Activated T-cell treated with anti-CD3 and anti-CD28 coated beads for 48 hours (primary cell): ENCODE results near the gene PAQR6.

ENCODE experiments used
- DNase-seq: peaks from one replicate; pipeline ENCODE4 v3.0.0-alpha.2; 2020; ENCODE audit warnings: low read depth

The PAQR6 gene, protein sequence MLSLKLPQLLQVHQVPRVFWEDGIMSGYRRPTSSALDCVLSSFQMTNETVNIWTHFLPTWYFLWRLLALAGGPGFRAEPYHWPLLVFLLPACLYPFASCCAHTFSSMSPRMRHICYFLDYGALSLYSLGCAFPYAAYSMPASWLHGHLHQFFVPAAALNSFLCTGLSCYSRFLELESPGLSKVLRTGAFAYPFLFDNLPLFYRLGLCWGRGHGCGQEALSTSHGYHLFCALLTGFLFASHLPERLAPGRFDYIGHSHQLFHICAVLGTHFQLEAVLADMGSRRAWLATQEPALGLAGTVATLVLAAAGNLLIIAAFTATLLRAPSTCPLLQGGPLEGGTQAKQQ

DNA sequence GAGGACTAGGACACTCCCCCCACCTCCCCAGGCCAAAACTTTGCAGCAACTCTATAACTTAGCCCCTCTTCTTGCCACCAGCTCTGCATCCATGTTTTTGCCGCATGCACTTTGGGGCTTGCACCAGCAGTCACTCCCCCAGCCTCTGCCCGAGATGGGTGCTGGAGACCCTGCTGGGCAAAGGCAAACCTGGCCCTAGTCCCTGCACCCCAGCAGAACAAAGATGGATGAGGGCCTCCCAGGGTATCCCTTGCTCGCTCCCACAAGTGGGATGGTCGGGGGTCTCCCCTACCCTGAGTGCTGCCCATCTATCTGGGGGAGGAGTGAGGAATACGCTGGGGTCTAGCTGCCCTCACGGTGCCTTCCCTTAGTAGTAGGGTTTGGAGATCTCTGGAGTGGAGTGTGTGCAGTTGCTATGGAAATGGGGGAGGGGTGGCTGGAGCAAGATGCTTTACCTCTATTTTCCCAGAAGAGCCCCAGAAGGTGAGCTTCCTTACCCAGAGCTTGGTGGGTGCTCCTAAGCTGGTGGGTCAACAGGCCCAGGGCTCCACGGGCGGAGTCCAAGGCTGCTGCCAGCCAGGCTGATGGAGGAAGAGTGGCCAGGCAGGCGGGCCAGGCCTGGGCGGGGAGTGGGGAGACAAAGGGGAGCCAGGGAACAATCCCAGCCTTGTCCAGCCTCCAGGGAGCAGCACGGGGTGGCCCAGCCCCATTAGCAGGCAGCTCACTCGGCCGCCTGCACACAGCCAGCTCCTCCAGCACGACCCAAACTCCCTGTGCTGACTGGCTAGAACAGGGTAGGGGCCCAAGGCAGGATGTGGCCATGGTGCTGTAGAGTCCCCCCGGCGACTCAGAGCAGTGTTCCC lies at the start of gene PAQR6:
Gene PAQR6, minus strand, starts transcription at position 597 of the 863 bp plus-strand sequence. CDS start 1,325 bp downstream, outside the sequence.
- DNase-seq = no peak

DNA sequence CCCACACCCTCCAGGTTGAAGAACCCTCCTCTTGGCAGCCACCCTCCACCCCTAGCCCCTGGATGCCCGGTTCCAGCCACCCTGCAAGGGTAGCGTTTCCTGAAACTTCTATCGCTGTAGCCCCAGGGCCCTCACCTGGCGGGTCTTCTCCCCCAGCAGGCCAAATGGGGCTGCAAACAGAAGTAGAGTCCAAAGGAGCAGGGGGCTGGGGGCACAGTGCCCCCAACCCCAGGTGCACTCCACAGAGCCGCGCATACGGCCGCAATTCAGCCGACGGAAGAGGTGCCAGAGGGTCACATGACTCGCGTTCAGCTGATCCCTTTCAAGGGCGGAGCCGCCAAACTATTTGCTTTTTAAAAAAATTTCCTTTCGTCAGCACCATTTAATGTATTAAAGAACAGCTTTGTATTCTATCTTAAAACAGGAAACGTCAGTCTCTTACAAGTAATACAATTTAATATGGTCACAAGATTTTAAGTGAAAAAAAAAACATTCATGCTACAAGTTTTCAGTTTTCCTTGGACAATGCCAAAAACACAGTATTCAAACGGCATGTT lies 47.6 kb upstream of the PAQR6 start, which contains the start of gene GLMP:
Gene GLMP, minus strand, starts transcription at position 289 of the 557 bp plus-strand sequence. Its CDS starts 34 bp downstream, at position 255.
- DNase-seq = peak; percentile 30

DNA sequence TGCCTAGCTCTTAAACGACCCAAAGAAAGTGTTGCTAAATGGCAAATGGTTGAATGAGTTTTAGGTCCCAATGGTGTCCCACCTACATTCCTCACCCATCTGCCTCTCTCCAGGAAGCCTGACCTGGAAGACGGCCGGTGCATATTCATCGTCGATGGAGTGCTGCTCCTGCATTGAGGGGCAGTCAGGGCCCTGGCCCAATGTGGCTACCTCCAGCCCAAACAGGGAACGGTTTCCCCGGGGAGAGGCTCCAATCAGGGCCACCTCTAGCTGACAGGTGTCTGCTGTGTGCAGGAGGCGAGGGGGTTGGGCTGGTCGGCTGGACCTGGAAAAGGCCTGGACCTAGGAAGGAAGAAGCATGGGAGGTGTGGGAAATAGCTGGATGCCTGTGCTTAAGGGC lies 46.0 kb upstream of the PAQR6 start:
- DNase-seq = no peak

DNA sequence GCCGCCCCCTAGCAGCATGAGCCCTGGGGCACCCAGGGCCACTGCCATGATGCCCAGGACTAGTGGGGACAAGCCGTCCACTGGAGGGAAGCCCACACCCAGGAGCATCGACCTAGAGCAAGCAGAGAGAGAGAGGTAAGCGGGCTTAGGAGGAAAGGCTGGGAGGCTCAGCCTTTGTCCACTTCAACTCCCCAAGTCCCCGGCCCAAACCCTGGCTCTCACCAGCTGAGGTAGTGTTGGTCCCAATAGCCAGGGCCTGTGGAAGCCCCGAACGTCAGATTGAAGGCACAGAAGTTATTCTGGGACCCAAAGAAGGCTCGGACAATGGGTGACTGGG lies 45.2 kb upstream of the PAQR6 start:
- DNase-seq = no peak

DNA sequence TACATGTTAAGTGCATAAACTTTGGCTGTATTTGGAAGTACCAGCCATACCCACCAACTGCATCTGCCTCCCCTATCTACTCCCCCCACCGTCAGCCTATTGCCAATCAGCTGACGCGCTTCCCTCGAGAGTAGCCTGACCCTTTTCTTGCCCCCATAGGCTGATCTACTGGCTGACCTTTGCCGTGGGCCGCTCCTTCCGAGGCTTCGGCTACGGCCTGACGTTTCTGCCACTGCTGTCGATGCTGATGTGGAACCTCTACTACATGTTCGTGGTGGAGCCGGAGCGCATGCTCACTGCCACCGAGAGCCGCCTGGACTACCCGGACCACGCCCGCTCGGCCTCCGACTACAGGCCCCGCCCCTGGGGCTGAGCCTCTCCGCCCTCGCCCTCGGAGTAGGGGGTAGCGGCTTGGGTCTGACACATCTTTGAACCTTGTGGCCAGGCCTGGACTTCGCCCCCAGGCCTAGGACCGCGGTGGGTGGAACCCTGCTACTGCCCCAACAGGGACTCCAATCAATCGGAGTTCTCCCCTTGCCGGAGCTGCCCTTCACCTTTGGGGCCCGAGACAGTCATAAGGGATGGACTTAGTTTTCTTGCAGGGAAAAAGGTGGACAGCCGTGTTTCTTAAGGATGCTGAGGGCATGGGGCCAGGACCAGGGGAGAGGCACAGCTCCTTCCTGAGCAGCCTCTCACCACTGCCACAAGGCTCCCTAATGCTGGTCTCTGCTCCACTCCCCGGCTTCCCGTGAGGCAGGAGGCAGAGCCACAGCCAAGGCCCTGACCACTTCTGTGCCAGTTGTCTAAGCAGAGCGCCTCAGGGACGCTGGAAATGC lies 43.6 kb upstream of the PAQR6 start:
- DNase-seq = no peak

DNA sequence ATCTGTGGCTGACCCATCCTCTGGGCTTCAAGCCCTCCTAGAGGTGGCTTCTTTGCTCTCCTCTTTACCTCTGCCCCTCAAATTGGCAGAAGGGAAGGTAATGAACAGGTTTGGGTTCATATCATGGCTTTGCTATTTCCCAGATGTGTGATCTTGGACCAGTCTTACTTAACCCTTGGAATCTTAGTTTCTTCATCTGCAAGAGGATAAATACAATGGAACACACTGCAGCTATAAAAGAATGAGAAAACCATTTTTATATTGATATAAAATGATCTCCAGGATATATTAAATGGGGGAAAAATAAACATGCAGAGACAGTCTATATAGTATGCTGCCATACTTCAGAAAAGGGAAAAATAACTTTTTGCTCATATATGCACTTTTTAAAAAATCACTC lies 42.0 kb upstream of the PAQR6 start:
- no peak for DNase-seq

DNA sequence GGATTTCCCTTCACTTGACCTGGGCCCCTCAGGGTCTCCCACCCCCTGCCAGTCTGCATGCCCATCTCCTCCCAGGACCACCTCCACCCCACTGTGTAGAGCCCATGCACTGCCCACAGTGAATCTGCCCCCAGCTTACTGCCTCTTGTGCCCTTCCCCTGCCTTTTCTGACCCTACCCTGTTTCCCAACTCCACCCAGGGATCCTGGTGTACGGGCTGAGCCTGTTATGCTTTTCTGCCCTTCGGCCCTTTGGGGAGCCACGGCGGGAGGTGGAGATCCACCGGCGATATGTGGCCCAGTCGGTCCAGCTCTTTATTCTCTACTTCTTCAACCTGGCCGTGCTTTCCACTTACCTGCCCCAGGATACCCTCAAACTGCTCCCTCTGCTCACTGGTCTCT lies 38.2 kb upstream of the PAQR6 start:
- no peak for DNase-seq

DNA sequence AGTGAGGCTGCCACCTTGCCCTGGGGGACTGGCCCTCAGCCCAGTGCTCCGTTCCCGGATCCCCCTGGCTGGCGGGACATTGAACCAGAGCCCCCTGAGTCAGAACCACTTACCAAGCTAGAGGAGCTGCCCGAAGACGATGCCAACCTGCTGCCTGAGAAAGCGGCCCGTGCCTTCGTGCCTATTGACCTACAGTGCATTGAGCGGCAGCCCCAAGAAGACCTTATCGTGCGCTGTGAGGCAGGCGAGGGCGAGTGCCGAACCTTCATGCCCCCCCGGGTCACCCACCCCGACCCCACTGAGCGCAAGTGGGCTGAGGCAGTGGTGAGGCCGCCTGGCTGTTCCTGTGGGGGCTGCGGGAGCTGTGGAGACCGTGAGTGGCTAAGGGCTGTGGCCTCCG lies 37.6 kb upstream of the PAQR6 start:
- DNase-seq = no peak

DNA sequence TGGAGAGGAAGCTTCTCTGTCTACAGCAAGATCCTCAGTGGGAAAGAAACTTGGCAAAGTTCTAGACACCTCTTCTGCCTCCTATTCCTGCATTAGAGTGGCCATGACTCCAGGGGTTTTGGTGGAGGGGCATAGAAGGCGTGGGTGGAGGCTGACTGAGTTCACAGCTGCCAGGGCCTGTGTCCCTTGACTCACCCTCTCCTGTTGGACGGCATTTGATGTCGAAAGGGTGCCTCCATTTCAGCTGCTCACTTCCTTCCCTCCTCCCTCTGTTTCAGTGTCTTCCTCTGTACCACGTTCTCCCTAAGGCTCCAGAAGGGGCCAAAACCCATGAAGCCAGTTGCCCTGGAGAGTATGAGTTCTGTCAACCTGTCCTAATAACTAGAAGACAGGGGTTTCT lies 36.9 kb upstream of the PAQR6 start:
- DNase-seq = no peak

DNA sequence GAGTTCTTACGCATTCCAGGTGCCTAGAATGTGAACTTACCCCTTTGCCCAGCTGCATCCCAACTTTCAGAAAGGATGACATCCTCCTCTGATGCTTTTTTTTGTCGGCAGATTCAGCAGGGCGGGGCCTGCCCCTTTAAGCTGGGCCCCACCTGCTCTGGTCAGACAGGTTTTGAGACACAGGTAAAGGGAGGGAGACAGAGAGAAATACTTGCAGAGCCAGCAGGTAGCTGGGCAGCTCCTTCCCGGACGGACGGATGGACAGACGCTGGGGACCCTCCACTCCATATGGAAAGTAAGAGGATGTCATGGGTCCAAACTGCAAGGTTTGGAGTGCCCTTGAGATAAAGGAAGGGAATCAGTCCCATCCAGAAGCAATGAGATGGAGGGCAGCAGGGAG lies 36.3 kb upstream of the PAQR6 start, which contains the start of gene TMEM79:
Gene TMEM79, plus strand, starts transcription at position 214 of the 400 bp plus-strand sequence. CDS start 902 bp downstream, outside the sequence.
- no peak for DNase-seq

DNA sequence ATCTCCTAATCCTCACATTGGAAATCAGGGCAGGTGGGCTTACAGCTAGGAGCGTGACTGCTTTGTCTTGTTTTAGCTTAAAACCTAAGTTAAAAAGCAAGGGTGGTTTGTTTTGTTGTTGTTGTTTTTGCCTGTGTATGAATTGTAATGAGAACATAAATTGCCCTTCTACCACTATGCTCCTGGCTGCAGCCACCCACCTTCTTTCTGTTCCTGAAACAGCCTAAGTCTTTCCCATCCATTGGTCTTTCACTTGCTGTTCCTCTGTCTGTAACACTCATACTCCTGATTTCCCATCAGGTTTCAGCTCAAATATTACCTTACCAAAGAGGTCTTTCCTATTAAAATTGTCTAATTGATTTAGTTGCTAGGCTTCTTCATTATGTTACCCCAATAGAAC lies 35.7 kb upstream of the PAQR6 start:
- no peak for DNase-seq

DNA sequence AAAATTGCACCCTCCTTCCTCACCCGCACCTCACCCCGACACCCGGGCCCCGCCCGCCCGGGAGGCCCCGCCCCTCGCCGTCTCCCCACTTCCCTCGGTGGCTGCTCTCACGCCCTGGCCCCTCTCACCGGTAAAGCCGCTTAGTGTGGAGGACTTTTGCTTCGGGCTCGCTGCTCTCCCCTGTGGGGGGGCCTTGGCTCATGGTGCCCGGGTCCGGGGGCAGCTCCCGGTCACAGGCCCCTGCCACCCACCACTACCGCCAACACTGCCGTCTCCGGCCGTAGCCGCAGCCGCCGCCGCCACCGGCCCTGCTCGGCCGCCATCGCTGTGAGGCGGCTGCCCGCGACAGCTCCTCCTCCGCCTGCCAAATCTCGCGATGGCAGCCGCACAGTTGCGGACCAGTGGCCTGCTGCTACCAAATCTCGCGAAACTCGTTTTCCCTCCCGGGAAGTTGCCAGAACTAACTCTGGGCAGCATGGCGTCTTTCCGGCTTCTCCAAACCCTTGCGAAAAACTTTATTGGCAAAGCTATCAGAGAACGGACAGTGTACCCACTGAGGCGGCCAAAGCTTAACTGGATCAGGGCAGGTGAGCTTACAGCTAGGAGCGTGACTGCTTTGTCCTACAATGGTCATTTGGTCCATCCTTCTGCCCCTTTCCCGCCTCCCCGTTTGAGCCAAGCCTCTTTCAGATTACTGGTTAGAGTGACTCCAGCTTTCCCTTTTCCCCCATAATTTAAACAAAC lies 34.8 kb upstream of the PAQR6 start, which contains the start of gene SMG5:
Gene SMG5, minus strand, starts transcription at position 347 of the 744 bp plus-strand sequence. Its CDS starts 145 bp downstream, at position 202.
- peak; percentile 92 for DNase-seq

DNA sequence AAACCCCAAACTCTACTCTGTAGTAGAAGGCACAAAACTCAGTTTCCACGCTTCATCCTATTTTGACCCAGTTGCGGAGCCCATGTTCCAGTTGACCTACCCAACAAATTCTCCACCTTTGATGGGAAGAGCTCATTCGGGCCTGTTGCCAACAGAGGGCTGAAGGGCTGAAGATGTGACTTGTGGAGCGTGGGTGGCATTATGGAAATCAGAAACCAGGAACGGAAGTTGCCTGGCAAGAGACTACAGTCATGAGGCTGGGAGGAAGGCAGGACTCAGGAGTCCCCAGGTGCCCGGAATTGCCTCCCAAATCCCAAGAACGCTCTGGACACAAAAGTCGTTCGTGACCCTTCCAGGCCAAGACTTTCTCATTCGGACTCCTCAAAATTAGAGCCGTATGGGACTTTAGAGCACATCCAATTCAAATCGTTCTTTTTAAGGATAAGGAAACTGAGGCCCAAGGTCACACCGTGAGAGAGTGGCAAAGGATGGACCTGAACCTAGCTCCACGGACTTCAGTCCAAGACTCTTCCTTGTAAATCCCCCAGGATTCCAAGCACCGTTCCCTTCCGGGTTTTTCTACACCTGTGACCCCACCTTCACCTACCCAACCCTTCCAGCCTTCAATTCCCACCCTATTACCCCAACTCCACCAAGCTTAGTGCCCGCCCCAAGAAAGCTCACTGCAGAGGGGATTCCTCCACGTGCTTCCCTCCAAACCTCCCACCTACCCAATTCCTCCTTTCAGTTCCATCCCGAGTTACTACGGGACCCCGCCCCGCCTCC lies 34.0 kb upstream of the PAQR6 start:
- DNase-seq = peak; percentile 12

DNA sequence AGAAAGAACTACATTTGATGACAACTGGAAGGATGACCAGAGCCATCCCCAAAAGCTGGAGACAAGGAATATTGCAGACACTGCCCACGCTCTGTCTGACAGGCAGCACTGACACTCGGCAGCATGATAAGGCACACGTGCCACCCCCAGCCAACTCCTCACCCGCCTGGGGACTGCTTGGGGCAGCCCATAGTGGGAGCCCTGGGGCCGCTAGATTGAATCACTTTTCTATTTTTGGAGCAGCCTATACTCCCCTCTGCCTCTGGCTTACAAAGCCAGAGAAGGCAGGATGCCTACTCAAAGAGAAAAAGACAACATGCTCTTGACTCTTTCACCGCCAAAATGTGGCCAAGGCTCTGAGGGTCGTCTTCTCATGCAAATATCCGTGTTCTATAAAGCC lies 33.4 kb upstream of the PAQR6 start:
- DNase-seq = peak; percentile 54

DNA sequence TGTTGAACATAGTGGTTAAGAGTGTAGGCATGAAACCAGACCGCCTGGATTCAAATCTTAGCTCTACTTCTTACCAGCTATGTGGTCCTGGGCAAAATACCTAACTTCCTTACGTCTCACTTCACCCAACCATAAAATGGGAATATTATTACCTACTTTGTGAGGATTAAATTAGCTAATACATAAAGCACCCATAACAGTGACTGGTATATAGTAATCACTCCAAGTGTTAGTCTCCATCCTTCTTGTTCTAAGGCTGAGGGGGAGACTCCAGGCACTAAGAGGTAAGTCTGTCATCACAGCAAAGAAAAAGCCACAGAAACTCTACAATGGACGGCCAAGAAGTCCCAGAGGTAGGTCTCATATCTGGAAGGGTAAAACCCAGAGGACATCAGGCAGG lies 32.0 kb upstream of the PAQR6 start:
- DNase-seq = no peak

DNA sequence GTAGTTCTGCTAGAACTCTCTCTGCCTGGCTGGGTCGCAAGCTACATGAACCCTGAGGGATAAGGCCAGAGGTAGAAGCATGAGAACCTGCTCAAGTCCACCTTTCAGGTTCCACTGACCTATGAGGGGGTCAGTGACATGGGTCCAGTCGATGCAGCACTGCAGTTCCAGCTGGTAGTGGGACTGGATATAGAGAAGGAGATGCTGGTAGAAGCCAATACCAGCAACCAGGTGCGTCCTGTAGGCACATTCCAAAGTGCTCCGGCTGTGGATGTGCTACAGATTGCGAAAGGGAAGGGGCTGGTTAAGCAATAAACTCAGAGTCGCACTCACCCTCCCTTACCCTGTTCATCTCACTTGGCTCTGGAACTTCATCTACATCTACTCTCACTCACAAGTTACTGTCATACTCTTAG lies 29.1 kb upstream of the PAQR6 start:
- DNase-seq = no peak

DNA sequence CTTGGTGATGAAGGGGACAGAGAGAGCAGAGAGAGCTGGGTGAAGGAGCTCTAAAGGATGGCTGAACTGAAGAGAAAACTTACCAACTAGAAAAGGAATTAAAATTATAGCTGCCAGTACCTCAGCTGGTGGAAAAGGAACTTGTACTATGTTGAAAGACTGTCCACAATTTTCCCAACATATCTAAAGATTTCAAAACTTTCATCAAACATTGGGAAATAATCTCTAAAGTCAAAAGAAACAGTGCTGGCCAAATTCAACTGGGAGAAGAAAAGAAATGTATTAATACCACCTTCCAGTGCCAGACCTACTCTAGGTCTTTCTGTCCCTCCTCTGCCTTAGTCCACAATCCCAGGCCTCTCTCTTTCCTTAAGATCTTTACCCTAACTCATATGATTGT lies 28.7 kb upstream of the PAQR6 start:
- DNase-seq = no peak

DNA sequence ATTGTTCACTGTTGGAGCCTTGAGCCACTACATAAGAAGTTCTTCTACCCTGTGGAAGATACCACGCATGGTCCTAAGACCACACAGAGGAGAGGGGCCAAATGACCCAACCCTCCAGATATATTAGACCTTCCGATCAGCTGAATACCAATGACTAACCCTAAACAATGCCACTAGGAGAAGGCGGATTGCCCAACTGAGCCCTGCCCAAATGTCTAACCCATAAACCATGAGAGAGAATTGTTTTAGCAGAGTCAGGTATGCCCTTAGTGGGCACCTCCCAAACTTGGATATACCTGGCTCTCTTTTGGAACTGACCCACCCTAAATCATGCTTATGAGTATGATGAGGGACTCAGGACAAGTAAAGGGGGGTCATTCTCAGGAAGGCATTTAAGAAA lies 22.5 kb upstream of the PAQR6 start:
- no peak for DNase-seq

DNA sequence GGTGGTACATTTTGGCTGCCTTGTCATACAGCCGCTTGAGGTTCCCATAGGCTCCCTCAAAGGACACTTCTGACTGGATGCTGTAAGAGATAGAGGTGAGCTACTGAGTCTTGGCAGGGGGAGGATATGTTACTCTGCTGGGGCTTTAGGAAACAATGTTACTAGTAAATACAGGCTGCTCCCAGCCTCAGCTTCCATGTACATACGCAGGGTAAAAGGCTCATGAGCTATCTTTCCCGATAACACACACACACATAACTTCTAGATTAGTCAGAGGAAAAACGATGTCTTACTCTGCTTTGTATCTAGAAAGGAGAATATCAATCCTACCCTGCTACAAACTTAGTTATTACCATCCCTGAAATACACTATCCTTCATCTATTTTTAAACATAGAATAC lies 20.5 kb upstream of the PAQR6 start:
- no peak for DNase-seq

DNA sequence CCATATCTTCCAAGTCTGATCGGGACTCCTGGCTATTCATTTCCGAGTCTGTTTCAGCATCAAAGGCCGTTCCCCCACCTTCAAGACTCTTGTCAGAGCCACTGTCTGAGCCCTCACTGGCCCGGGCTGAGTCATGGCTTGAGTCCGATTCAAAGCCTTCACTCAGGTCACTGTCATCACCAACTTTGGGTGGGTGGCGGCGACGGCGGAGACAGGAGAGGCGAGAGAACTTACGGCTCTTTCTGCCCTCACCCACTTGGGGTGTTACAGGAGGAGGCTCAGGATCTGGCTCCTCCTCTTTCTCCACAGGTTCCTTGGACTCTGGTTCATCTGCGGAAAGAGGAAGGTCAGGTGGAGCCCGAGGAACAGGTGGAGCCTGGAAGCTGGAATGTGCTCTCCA lies 18.2 kb upstream of the PAQR6 start:
- no peak for DNase-seq
